Measurements from ENCODE around the gene PDGFRB. TPM values are rescaled to one million over a fixed set of nuclear protein-coding genes. Genes with fewer than 3 reads are reported as not detected.

Gene PDGFRB
- polyA plus RNA-seq, 2 of the 4 experiments (the other 2 are of a cell fraction): 0.22 TPM

DNA sequence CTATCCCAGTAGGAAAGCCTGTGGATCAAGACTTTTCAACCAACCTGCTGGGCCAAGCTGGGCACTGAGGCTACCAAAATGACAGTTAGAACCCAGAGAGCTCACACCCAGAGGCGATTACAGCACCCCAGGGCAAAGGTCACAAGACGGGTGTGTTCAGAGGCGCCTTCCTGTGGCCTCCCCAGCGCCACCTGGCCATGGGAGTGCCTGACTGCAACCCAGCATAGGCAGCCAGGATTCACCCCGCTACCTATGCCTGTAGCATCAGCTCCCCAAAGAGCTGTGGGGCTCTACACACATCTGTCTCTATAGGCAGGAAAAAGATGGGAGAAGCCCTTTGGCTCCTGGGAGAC, 33.5 kb downstream of the PDGFRB start:
- DNase-seq (ENCODE audit: low read depth in 1 of 2, low spot score in 1 of 2): peak; percentile 38 to 71
- ChIA-PET CTCF (interaction anchor here (0.8 to 11.7 kb wide), 15 partner anchors 10 to 288 kb away, joined by 3 to 82 read pairs (median 5); no protein-coding TSS in a partner anchor), POLR2A (interaction anchor here (0.6 kb wide), 1 partner anchor 34 kb away, joined by 4 read pairs; no protein-coding TSS in a partner anchor)
- Histone ChIP-seq H3K27ac (peak overlapping the region in 1 of 2 experiments; percentile 44; a peak in 3 of 6 replicates), H3K4me3 (no peak overlapping the region), H3K4me1 (0 out of 3 replicates have a peak, but pooled peaks cover 7% of the 10 kb centered on the region), H3K4me2 (peak overlapping the region; percentile 27; the same call in 1 of the 3 replicates), H3K9me3 (no peaks in the 10 kb centered on the region)
- no peak for FAIRE-seq
- TF ChIP-seq ZSCAN20 (CRISPR knock-in tag; IDR thresholded peaks at IDR 0.05) (no peak), ZFP36 (IDR thresholded peaks at IDR 0.05; ENCODE audit: borderline replicate concordance, partially characterized antibody) (no peak), EP300 (IDR thresholded peaks at IDR 0.05) (no peak), SMC3 (IDR thresholded peaks at IDR 0.05) (peak; percentile 45; the same call in 2 of the 3 replicates), RAD21 (conservative IDR thresholded peaks at IDR 0.05 in 1 of 2, IDR thresholded peaks at IDR 0.05 in 1 of 2) (peak; percentile 31 to 40; a peak in 4 of 5 replicates)
- TF ChIP-seq, protein P1, sequence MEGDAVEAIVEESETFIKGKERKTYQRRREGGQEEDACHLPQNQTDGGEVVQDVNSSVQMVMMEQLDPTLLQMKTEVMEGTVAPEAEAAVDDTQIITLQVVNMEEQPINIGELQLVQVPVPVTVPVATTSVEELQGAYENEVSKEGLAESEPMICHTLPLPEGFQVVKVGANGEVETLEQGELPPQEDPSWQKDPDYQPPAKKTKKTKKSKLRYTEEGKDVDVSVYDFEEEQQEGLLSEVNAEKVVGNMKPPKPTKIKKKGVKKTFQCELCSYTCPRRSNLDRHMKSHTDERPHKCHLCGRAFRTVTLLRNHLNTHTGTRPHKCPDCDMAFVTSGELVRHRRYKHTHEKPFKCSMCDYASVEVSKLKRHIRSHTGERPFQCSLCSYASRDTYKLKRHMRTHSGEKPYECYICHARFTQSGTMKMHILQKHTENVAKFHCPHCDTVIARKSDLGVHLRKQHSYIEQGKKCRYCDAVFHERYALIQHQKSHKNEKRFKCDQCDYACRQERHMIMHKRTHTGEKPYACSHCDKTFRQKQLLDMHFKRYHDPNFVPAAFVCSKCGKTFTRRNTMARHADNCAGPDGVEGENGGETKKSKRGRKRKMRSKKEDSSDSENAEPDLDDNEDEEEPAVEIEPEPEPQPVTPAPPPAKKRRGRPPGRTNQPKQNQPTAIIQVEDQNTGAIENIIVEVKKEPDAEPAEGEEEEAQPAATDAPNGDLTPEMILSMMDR (IDR thresholded peaks at IDR 0.05): peak; percentile 45
- 0% methylated on average over 1 of the region's 5 CpGs for WGBS (ENCODE audit: missing lambda C conversion rate)
- ATAC-seq: peak; percentile 60 to 83

DNA sequence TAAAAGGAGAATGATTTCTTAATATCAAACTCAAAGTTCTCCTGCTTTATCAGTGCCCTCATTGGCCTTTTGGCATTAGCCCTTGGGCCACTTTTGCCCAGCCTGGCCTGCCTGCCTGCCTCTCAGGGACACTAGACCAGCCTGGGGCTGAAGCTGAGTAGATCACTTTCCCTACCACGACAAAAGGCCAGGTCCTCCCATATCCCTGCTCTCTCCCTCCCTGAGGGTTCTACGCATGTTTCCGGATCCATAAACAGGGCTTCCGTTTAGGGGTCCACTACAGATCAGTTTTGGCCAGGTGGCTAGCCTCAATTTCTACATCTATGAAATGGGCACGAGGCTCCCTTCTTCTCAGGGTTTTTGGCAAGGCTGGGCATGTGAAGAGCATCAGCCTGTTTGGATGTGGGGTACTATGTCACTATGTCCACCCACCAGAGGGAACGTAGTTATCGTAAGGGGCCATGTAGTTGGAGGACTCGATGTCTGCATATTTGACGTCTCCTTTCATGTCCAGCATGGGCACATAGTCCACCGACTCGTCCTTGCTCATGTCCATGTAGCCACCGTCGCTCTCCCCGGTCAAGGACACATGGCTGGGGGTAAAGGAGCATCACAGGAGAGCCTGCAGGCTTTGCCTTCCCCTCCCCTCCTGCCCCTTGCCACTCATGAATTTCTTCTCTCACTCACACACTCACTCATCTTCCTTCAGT, 34.0 kb downstream of the PDGFRB start:
- H3K4me3 ChIP-seq: no peak overlapping the region
- H3K4me1 ChIP-seq: 0 out of 3 replicates have a peak, but pooled peaks cover 7% of the 10 kb centered on the region
- H3K9me3 ChIP-seq: no peaks in the 10 kb centered on the region
- H3K4me2 ChIP-seq: peak overlapping the region; percentile 27; the same call in 1 of the 3 replicates
- ChIA-PET POLR2A (interaction anchor here (1.0 kb wide), 1 partner anchor 121 kb away, joined by 3 read pairs; the partner anchor contains the start of genes HMGXB3 and TIGD6), CTCF (interaction anchor here (0.8 to 13.2 kb wide), 15 partner anchors 7 to 287 kb away, joined by 3 to 98 read pairs (median 5); no protein-coding TSS in a partner anchor)
- H3K27ac ChIP-seq: peak overlapping the region in 1 of 2 experiments; percentile 44; a peak in 3 of 6 replicates
- TF ChIP-seq RAD21 (conservative IDR thresholded peaks at IDR 0.05 in 1 of 2, IDR thresholded peaks at IDR 0.05 in 1 of 2) (no peak), EHMT2 (IDR thresholded peaks at IDR 0.05; ENCODE audit: low read depth) (no peak), HOXB13 (CRISPR knock-in tag; IDR thresholded peaks at IDR 0.05; ENCODE audit: low read depth) (no peak)
- TF ChIP-seq, protein P2, sequence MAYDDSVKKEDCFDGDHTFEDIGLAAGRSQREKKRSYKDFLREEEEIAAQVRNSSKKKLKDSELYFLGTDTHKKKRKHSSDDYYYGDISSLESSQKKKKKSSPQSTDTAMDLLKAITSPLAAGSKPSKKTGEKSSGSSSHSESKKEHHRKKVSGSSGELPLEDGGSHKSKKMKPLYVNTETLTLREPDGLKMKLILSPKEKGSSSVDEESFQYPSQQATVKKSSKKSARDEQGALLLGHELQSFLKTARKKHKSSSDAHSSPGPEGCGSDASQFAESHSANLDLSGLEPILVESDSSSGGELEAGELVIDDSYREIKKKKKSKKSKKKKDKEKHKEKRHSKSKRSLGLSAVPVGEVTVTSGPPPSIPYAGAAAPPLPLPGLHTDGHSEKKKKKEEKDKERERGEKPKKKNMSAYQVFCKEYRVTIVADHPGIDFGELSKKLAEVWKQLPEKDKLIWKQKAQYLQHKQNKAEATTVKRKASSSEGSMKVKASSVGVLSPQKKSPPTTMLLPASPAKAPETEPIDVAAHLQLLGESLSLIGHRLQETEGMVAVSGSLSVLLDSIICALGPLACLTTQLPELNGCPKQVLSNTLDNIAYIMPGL (CRISPR knock-in tag; IDR thresholded peaks at IDR 0.05; ENCODE audit: borderline replicate concordance): no peak
- TF ChIP-seq, protein P3, sequence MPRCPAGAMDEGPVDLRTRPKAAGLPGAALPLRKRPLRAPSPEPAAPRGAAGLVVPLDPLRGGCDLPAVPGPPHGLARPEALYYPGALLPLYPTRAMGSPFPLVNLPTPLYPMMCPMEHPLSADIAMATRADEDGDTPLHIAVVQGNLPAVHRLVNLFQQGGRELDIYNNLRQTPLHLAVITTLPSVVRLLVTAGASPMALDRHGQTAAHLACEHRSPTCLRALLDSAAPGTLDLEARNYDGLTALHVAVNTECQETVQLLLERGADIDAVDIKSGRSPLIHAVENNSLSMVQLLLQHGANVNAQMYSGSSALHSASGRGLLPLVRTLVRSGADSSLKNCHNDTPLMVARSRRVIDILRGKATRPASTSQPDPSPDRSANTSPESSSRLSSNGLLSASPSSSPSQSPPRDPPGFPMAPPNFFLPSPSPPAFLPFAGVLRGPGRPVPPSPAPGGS (IDR thresholded peaks at IDR 0.05): no peak
- DNase-seq (ENCODE audit: low read depth in 1 of 2, low spot score in 1 of 2) (no peak), ATAC-seq (no peak), FAIRE-seq (no peak)
- 86% methylated on average over 14 of the region's 14 CpGs for WGBS (ENCODE audit: missing lambda C conversion rate)

DNA sequence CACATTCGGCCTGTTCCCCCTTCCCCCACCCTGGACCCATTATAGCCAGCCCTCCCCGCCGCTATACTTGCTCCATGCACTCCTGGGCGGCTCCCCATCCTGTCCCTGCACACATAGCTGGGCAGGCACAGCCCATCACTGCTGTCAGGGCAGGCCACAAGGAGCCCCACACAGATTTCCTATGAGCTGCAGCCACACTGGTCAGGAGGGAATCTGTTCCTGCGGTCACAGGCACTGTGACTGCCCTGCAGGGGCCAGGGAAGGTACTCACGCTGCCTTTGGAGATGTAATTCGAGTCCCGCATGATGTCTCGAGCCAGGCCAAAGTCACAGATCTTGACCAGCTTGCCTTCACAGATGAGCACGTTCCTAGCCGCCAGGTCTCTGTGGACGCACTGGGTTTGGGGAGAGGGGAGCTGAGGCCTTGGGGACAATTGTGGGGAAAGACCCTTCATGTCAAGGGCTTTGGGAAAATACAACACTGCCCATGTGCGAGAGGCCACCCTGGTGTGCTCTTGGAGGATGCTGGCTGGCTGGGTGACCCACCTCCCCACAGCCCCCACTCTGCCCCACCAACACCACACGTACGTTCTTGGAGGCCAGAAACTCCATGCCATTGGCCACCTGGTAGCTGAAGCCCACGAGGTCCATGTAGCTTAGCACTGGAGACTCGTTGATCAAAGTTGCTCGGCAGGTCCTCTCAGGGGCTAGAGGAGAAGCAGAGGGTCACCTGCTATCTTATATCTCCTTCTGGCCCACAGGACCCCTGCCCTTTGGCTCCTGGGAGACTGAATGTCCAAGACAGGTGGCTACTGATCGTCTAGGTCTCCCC, 34.8 kb downstream of the PDGFRB start:
- ChIA-PET POLR2A (interaction anchor here (1.0 kb wide), 1 partner anchor 120 kb away, joined by 3 read pairs; the partner anchor contains the start of genes HMGXB3 and TIGD6), CTCF (interaction anchor here (0.9 to 13.2 kb wide), 6 partner anchors 8 to 287 kb away, joined by 3 to 98 read pairs (median 5); no protein-coding TSS in a partner anchor)
- 0 out of 3 replicates have a peak, but pooled peaks cover 7% of the 10 kb centered on the region for H3K4me1 ChIP-seq
- 77% methylated on average over 16 of the region's 19 CpGs for WGBS (ENCODE audit: missing lambda C conversion rate)
- ATAC-seq (no peak), FAIRE-seq (no peak), DNase-seq (ENCODE audit: low read depth in 1 of 2, low spot score in 1 of 2) (no peak)
- no peak overlapping the region for H3K27ac ChIP-seq
- no peaks in the 10 kb centered on the region for H3K9me3 ChIP-seq
- H3K4me3 ChIP-seq: no peak overlapping the region
- H3K4me2 ChIP-seq: no peak overlapping the region
- TF ChIP-seq ZC3H11A (IDR thresholded peaks at IDR 0.05) (no peak), TP53 (CRISPR knock-in tag; IDR thresholded peaks at IDR 0.05) (no peak)

All from A549 (cell line).